C4-2B (cell line): Measurements from ENCODE around the gene SKA2.

Experiments
- H3K27ac ChIP-seq: fragments of 450-650 bp; 2 replicates; pipeline ENCODE4 v1.5.1; 2017
- ZFX ChIP-seq: fragments of 450-650 bp; IDR thresholded peaks from 2 replicates; pipeline ENCODE4 v1.6.1; 2017
- TF ChIP-seq, protein P1 (sequence below): fragments of 450-650 bp; conservative IDR thresholded peaks from 2 replicates; pipeline ENCODE4 v1.5.1; 2017; ENCODE audit warnings: mild to moderate bottlenecking

SKA2 gene

DNA sequence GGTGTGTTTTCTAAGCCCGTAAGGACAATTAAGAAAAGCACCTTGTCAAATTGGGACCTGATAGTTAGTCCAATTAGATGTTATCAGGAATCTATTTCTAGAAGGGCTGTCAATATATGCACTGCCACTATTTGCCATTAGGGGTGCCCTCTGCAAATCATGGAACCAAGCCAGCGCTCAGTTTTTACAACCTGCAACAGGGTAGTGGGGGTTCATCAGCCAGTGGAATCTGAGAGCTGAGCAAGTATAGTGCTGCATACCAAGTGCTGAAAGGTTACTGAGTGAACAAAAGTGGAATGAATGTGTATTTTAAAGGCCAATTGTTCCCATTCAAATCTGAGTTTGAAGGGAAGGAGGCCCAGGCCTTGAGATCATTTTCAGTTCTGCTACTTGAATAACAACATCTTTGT, 11.0 kb upstream of the SKA2 start:
- no peak for TF ChIP-seq ZFX
- TF ChIP-seq, protein P1, sequence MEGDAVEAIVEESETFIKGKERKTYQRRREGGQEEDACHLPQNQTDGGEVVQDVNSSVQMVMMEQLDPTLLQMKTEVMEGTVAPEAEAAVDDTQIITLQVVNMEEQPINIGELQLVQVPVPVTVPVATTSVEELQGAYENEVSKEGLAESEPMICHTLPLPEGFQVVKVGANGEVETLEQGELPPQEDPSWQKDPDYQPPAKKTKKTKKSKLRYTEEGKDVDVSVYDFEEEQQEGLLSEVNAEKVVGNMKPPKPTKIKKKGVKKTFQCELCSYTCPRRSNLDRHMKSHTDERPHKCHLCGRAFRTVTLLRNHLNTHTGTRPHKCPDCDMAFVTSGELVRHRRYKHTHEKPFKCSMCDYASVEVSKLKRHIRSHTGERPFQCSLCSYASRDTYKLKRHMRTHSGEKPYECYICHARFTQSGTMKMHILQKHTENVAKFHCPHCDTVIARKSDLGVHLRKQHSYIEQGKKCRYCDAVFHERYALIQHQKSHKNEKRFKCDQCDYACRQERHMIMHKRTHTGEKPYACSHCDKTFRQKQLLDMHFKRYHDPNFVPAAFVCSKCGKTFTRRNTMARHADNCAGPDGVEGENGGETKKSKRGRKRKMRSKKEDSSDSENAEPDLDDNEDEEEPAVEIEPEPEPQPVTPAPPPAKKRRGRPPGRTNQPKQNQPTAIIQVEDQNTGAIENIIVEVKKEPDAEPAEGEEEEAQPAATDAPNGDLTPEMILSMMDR = peak; percentile 92
- no peak overlapping the region for H3K27ac ChIP-seq

DNA sequence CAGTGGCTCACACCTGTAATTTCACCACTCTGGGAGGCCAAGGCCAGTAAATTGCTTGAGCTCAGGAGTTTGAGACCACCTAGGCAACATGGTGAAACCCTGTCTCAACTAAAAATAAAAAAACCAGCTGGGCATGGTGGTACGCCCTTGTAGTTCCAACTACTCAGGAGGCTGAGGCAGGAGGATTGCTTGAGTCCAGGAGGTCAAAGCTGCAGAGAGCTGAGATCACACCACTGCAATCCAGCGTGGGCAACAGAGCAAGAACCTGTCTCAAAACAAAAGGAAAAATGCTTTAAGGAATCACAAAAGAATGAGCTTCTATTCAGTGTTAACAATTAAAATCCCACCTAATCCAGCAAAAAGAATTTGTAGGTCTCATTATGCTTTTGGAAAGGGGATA, 6.5 kb upstream of the SKA2 start:
- no peak for TF ChIP-seq ZFX
- TF ChIP-seq, protein P1 = no peak
- no peak overlapping the region for H3K27ac ChIP-seq

DNA sequence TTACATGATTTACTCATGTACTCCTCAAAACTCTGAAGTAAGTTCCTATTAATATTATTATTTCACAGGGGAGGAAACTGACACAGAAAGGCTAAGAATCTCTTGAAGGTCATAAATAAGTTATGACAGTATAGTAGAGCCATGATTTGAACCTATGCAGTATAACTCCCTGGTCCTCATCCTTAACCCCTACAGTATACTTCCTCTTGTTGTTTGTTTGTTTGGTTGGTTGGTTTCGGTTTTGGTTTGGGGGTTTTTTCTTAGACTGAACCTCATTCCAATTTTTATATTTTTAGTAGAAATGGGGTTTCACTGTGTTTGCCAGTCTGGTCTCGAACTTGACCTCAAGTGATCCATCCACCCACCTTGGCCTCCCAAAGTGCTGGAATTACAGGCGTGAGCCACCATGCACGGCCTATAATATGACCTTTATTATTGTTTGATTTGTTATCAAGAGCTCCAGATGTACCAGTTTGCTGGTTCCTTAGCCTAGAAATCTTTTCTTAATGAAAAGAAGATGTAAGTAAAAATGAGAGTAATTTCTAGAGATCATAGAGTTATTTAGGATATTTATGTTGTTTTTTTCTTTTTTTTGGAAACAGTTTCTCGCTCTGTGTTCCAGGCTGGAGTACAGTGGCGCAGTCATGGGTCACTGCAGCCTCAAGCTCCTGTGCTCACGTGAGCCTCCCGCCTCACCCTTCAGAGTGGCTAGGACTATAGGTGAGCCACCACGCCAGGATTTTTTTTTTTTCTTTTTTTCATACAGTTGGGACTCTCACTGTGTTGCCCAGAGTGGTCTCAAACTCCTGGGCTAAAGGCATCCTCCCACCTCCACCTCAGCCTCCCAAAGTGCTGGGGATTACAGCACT, 5.4 kb upstream of the SKA2 start:
- TF ChIP-seq, protein P1 = no peak
- TF ChIP-seq ZFX = no peak
- H3K27ac ChIP-seq = no peak overlapping the region

DNA sequence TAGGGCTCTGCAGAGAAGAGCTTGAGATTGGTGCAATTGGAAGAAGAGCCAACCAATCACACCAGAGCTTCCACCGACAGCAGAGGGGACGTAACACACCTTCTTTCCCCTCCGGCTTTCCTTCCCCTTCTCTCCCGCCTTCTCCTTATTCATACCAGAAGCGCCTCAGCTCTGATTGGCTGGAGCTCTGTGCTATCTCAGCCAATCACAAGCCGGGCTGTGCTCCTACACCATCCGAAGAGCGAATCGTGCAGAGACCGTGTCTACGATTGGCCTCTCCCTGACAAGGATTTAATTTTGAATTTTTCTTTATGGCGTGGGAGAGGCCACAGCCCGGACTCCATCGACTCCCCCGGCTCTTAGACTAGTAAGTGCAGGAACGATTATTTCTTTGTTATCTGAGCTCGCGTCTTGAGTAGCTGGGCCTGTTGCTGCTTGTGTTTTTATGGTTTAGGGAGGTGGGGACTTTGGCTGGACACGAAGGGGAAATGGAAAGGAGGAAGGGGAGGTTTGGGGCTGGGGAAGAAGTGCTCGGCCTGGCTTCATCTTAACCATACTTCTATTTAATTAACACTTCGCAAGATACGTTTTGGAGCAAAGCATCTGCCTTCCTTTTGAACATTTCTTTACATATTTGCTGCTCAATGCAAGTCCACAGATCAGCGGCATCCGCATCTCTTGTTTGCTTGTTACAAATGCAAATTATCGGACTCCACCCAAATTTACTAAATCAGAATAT, 622 bp upstream of the SKA2 start, which contains the start of gene PRR11:
Gene PRR11, plus strand, starts transcription at position 308 of the 739 bp plus-strand sequence. CDS start 14,007 bp downstream, outside the sequence.
- no peak for TF ChIP-seq ZFX
- TF ChIP-seq, protein P1 = no peak
- peak within 1 kb of the TSS; percentile 93 for H3K27ac ChIP-seq

DNA sequence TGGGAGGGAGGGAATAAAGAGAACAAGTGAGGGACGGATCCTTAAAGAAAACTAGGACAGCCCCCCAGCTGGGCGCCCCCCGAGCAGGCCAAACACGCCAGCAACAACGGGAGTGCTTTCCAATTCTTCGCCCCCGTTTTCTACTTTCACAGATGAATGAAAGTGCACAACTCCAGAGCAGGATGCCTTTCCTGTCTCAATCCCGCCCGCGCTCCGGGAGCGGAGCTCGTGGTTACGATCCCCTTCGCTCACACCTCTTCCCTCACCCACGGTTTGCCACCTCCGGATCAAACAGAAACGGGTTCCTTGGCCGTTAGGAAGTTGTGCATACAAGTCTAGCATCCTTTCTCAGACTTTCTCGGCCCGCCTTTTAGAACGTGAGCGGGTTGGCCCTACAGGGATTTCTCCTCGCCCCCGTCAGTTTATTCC, 680 bp downstream of the SKA2 start:
- TF ChIP-seq ZFX = no peak
- TF ChIP-seq, protein P1 = no peak

DNA sequence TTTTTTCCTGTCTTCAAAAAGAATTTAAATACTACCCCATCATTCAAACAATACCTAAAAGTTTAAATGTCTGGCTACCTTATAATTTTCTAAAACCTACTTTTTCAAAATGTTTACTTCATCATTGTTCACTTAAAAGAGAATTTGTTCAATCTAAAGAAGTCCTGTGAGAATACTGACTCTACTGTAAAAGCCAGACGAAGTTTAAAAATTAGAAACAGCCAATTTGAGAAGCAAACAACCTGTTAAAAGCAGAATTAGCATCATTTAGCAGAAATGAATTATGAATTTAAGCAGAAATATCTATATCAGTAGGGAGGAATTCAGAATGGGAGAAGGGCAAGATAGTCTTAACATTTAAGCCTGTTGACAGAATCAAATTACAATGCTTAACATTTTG, 2.1 kb downstream of the SKA2 start:
- H3K27ac ChIP-seq = no peak overlapping the region
- TF ChIP-seq, protein P1 = no peak
- TF ChIP-seq ZFX = no peak

More for the DNA sequence above, 680 bp downstream of the SKA2 start:
- peak overlapping the region; percentile 93 for H3K27ac ChIP-seq

DNA sequence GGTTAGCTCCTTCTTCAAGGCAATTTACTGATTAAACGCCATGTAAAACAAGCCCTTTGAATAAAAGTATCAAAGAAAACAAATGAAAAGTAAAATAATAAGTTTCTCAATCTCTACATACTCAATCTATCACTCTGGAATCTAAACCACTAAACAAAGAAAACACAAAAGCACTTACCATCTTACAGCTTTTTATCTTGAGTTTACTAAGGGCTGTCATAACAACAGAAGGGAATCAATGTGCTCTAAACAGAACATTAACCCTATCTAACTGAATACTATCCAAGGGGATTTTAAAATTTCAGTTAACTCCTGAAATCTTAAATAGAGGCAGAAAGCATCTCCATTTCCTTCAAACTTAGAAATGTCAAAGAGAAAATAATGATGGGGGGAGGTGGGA, 3.4 kb downstream of the SKA2 start:
- no peak overlapping the region for H3K27ac ChIP-seq
- TF ChIP-seq, protein P1 = no peak
- TF ChIP-seq ZFX = no peak
